H9 (cell line): ENCODE measurements around the gene STAB2. TPM values are rescaled to one million over a fixed set of nuclear protein-coding genes. Genes with fewer than 3 reads are reported as not detected.

Experiments used
- DNase-seq: peaks from one replicate; pipeline ENCODE4 v3.0.0-alpha.2; 2017
- H2AFZ ChIP-seq: one replicate; pipeline ENCODE4 v1.6.1; 2013; ENCODE audit warnings: mild to moderate bottlenecking, low read length, control low read depth, moderate library complexity
- H2AK5ac ChIP-seq: 2 replicates; pipeline ENCODE4 v1.6.1; 2013; ENCODE audit warnings: low read length, control low read depth, mixed read lengths; ENCODE audit not compliant: insufficient read length
- H2BK120ac ChIP-seq: one replicate; pipeline ENCODE4 v1.6.1; 2013; ENCODE audit warnings: low read depth, mild to moderate bottlenecking, low read length, control low read depth, inconsistent platforms; ENCODE audit not compliant: poor library complexity, severe bottlenecking
- H2BK12ac ChIP-seq: 2 replicates; pipeline ENCODE4 v1.6.1; 2013; ENCODE audit warnings: low read length, control low read depth, mixed read lengths, low read depth; ENCODE audit not compliant: insufficient read length
- H2BK15ac ChIP-seq: 2 replicates; pipeline ENCODE4 v1.6.1; 2013; ENCODE audit warnings: low read depth, low read length, control low read depth
- H2BK20ac ChIP-seq: one replicate; pipeline ENCODE4 v1.6.1; 2013; ENCODE audit warnings: low read depth, mild to moderate bottlenecking, low read length, control low read depth, inconsistent platforms; ENCODE audit not compliant: poor library complexity, severe bottlenecking
- H2BK5ac ChIP-seq: 2 replicates; pipeline ENCODE4 v1.6.1; 2013; ENCODE audit warnings: low read length, control low read depth, mixed read lengths; ENCODE audit not compliant: insufficient read length
- H3K14ac ChIP-seq: 2 replicates; pipeline ENCODE4 v1.6.1; 2013; ENCODE audit warnings: low read length, control low read depth; ENCODE audit not compliant: insufficient read depth
- H3K18ac ChIP-seq: 2 replicates; pipeline ENCODE4 v1.6.1; 2013; ENCODE audit warnings: low read depth, mild to moderate bottlenecking, mixed read lengths, low read length, control low read depth; ENCODE audit not compliant: insufficient read length
- H3K23ac ChIP-seq: 2 replicates; pipeline ENCODE4 v1.6.1; 2013; ENCODE audit warnings: low read length, control low read depth, mixed read lengths, low read depth; ENCODE audit not compliant: insufficient read length
- H3K23me2 ChIP-seq: 2 replicates; pipeline ENCODE4 v1.6.1; 2013; ENCODE audit warnings: low read depth, mild to moderate bottlenecking, mixed read lengths, low read length, control low read depth; ENCODE audit not compliant: insufficient read length, poor library complexity, severe bottlenecking
- H3K27ac ChIP-seq: 2 replicates; pipeline ENCODE4 v1.5.1; 2013; ENCODE audit warnings: low read length, control low read depth, mixed read lengths, low read depth; ENCODE audit not compliant: insufficient read length
- H3K27me3 ChIP-seq: 2 replicates; pipeline ENCODE4 v1.6.1; 2013; ENCODE audit warnings: low read length, control low read depth, inconsistent platforms; ENCODE audit not compliant: insufficient read depth
- H3K4ac ChIP-seq: 2 replicates; pipeline ENCODE4 v1.6.1; 2013; ENCODE audit warnings: low read depth, mild to moderate bottlenecking, control low read depth, inconsistent platforms, low read length, moderate library complexity
- H3K4me1 ChIP-seq: 2 replicates; pipeline ENCODE4 v1.6.1; 2013; ENCODE audit warnings: low read length, control low read depth, inconsistent platforms; ENCODE audit not compliant: insufficient read depth
- H3K4me2 ChIP-seq: 2 replicates; pipeline ENCODE4 v1.6.1; 2013; ENCODE audit warnings: low read length, control low read depth, mixed read lengths; ENCODE audit not compliant: insufficient read length, insufficient read depth
- H3K56ac ChIP-seq: 2 replicates; pipeline ENCODE4 v1.6.1; 2013; ENCODE audit warnings: low read depth, mild to moderate bottlenecking, mixed read lengths, low read length, control low read depth; ENCODE audit not compliant: insufficient read length
- H3K79me1 ChIP-seq: 2 replicates; pipeline ENCODE4 v1.6.1; 2013; ENCODE audit warnings: low read depth, mild to moderate bottlenecking, moderate library complexity, low read length, control low read depth, inconsistent platforms; ENCODE audit not compliant: insufficient read depth, poor library complexity, severe bottlenecking
- H3K79me2 ChIP-seq: 2 replicates; pipeline ENCODE4 v1.6.1; 2013; ENCODE audit warnings: low read length, control low read depth, inconsistent platforms; ENCODE audit not compliant: insufficient read depth
- H3K9ac ChIP-seq: 2 replicates; pipeline ENCODE4 v1.6.1; 2013; ENCODE audit warnings: low read length, control low read depth, mixed read lengths; ENCODE audit not compliant: insufficient read length; ENCODE audit errors: extremely low read depth
- H3K9me3 ChIP-seq: one replicate; pipeline ENCODE4 v1.6.1; 2013; ENCODE audit warnings: low read depth, low read length, inconsistent platforms; ENCODE audit not compliant: control insufficient read depth
- H3T11ph ChIP-seq: one replicate; pipeline ENCODE4 v1.6.1; 2013; ENCODE audit warnings: mild to moderate bottlenecking, low read length, control low read depth, inconsistent platforms
- H4K20me1 ChIP-seq: one replicate; pipeline ENCODE4 v1.6.1; 2013; ENCODE audit not compliant: control insufficient read depth, insufficient read length, insufficient read depth
- H4K5ac ChIP-seq: 2 replicates; pipeline ENCODE4 v1.6.1; 2013; ENCODE audit warnings: low read depth, mild to moderate bottlenecking, mixed read lengths, low read length, control low read depth; ENCODE audit not compliant: insufficient read length
- H4K8ac ChIP-seq: replicated peaks from 2 replicates; pipeline ENCODE4 v1.6.1; 2013; ENCODE audit warnings: low read length, control low read depth, mixed read lengths, low read depth; ENCODE audit not compliant: insufficient read length
- H4K91ac ChIP-seq: 2 replicates; pipeline ENCODE4 v1.6.1; 2013; ENCODE audit warnings: low read depth, mild to moderate bottlenecking, moderate library complexity, mixed read lengths, low read length, control low read depth; ENCODE audit not compliant: insufficient read length
- H3K27ac Mint-ChIP-seq, 3 experiments: 2 replicates in 2 of 3; 3 replicates in 1 of 3; pipeline ENCODE4 v1.8.0; 2020 to 2021; ENCODE audit warnings: mixed read lengths in 3 of 3, mild to moderate bottlenecking in 1 of 3, moderate library complexity in 1 of 3
- H3K27me3 Mint-ChIP-seq: 2 replicates; pipeline ENCODE4 v1.8.0; 2021; ENCODE audit warnings: low read depth, mild to moderate bottlenecking, moderate library complexity, mixed read lengths
- H3K36me3 Mint-ChIP-seq, 3 experiments: 2 replicates in 2 of 3; 3 replicates in 1 of 3; pipeline ENCODE4 v1.8.0; 2020 to 2021; ENCODE audit warnings: low read depth in 3 of 3, mixed read lengths in 3 of 3; ENCODE audit not compliant: insufficient read depth in 1 of 3
- H3K4me1 Mint-ChIP-seq, 2 experiments: 2 replicates each; pipeline ENCODE4 v1.8.0; 2020; ENCODE audit warnings: mixed read lengths in 2 of 2
- H3K4me3 Mint-ChIP-seq, 2 experiments: 2 replicates in 1 of 2; 3 replicates in 1 of 2; pipeline ENCODE4 v1.8.0; 2020 to 2021; ENCODE audit warnings: mild to moderate bottlenecking in 2 of 2, mixed read lengths in 2 of 2, moderate library complexity in 1 of 2
- H3K9me3 Mint-ChIP-seq, 2 experiments: 2 replicates in 1 of 2; 3 replicates in 1 of 2; pipeline ENCODE4 v1.8.0; 2020; ENCODE audit warnings: mild to moderate bottlenecking in 2 of 2, mixed read lengths in 2 of 2, moderate library complexity in 1 of 2
- CTCF ChIP-seq: fragments of 200-600 bp; sonication (generic); conservative IDR thresholded peaks from 3 replicates; pipeline ENCODE4 v1.8.0; 2021; ENCODE audit warnings: antibody characterized with exemption, mild to moderate bottlenecking
- WGBS: extraction: QIAGEN DNeasy Blood & Tissue Kit; methylation state at CpG from one replicate; pipeline ENCODE4 v1.1.7; 2013; ENCODE audit warnings: missing lambda C conversion rate, low lambda C conversion rate, mixed read lengths; ENCODE audit not compliant: insufficient read length; ENCODE audit errors: extremely low coverage; 5-methylcytosine and 5-hydroxymethylcytosine counted together
- total RNA-seq: library from RNA; stranded (reverse); gene quantifications from 2 replicates; pipeline ENCODE4 v1.2.1, GENCODE V29; 2021

The STAB2 gene
- total RNA-seq, 1 experiment from 2014 or later: 0.02 TPM

- H2BK12ac ChIP-seq: no peak overlapping the region
- H3K4me1 ChIP-seq: no peaks in the 10 kb centered on the region
- Mint-ChIP-seq H3K4me1 (peaks cover 9 to 11% of the 10 kb centered on the region in 2 experiments), H3K36me3 (peaks cover 0 to 8% (median 6%) of the 10 kb centered on the region in 3 experiments; a peak in 4 of 7 replicates), H3K4me3 (no peak overlapping the region), H3K9me3 (no peaks in the 10 kb centered on the region), H3K27ac (peak overlapping the region in 1 of 3 experiments; percentile 43; a peak in 2 of 7 replicates), H3K27me3 (peaks cover 1% of the 10 kb centered on the region; the same call in 1 of the 2 replicates)
- no peak overlapping the region for H4K8ac ChIP-seq
- no peaks in the 10 kb centered on the region for H3K9me3 ChIP-seq
- H3K4me2 ChIP-seq: no peak overlapping the region
- H4K5ac ChIP-seq: no peak overlapping the region
- peak; percentile 24; the same call in 2 of the 3 replicates for TF ChIP-seq CTCF
- H3T11ph ChIP-seq: no peak overlapping the region
- no peak overlapping the region for H3K27ac ChIP-seq
- H3K79me2 ChIP-seq: no peaks in the 10 kb centered on the region
- H2BK5ac ChIP-seq: no peak overlapping the region
- no peak overlapping the region for H3K56ac ChIP-seq
- no peaks in the 10 kb centered on the region for H3K23me2 ChIP-seq
- no peak overlapping the region for H2BK120ac ChIP-seq
- no CpG with 5 or more reads among the region's 10 CpGs for WGBS
- no peak for DNase-seq
- no peak overlapping the region for H3K9ac ChIP-seq
- H3K4ac ChIP-seq: no peak overlapping the region
- no peaks in the 10 kb centered on the region for H4K20me1 ChIP-seq
- H2BK20ac ChIP-seq: no peak overlapping the region
- no peaks in the 10 kb centered on the region for H3K27me3 ChIP-seq
- no peak overlapping the region for H2AFZ ChIP-seq
- no peak overlapping the region for H4K91ac ChIP-seq
- H3K18ac ChIP-seq: no peak overlapping the region
- H3K79me1 ChIP-seq: no peaks in the 10 kb centered on the region
- H2AK5ac ChIP-seq: no peak overlapping the region
- H3K23ac ChIP-seq: no peak overlapping the region
- H3K14ac ChIP-seq: no peak overlapping the region
- no peak overlapping the region for H2BK15ac ChIP-seq
These were observed 171.4 kb downstream of the STAB2 start for GRCh38 chr12:103758310-103759089.
